GM23338 (cell line): ENCODE data around the gene PLIN4. TPM values are rescaled to one million over a fixed set of nuclear protein-coding genes. Genes with fewer than 3 reads are reported as not detected.

ENCODE experiments used
- ATAC-seq: fragments of 200-7000 bp; cut with Tn5 transposase; 3 replicates; pipeline ENCODE4 v1.9.1; 2020
- DNase-seq: peaks from one replicate; pipeline ENCODE4 v3.0.0-alpha.2; 2015; ENCODE audit warnings: low spot score
- H2AFZ ChIP-seq: fragments of 200-600 bp; sonication (generic); 2 replicates; pipeline ENCODE4 v1.8.0; 2016; ENCODE audit warnings: antibody characterized with exemption, mild to moderate bottlenecking, moderate library complexity
- H3F3A ChIP-seq: fragments of 200-600 bp; sonication (generic); replicated peaks from 2 replicates; pipeline ENCODE4 v1.8.0; 2017; ENCODE audit warnings: antibody characterized with exemption, mixed run types, low read depth
- H3K27ac ChIP-seq: fragments of 200-600 bp; sonication (generic); 2 replicates; pipeline ENCODE4 v1.6.1; 2016; ENCODE audit warnings: low read depth
- H3K27me3 ChIP-seq: fragments of 200-600 bp; sonication (generic); 2 replicates; pipeline ENCODE4 v1.8.0; 2016; ENCODE audit warnings: mild to moderate bottlenecking, mixed run types, moderate library complexity; ENCODE audit not compliant: insufficient read depth
- H3K36me3 ChIP-seq: fragments of 200-600 bp; sonication (generic); 2 replicates; pipeline ENCODE4 v1.8.0; 2016; ENCODE audit warnings: mild to moderate bottlenecking; ENCODE audit not compliant: insufficient read depth
- H3K4me1 ChIP-seq: fragments of 200-600 bp; sonication (generic); 2 replicates; pipeline ENCODE4 v1.8.0; 2016; ENCODE audit warnings: mild to moderate bottlenecking, moderate library complexity; ENCODE audit not compliant: insufficient read depth
- H3K4me2 ChIP-seq: fragments of 200-600 bp; sonication (generic); 2 replicates; pipeline ENCODE4 v1.7.1; 2017; ENCODE audit warnings: mixed run types
- H3K4me3 ChIP-seq: fragments of 200-600 bp; sonication (generic); 2 replicates; pipeline ENCODE4 v1.6.1; 2016; ENCODE audit warnings: mixed run types
- H3K79me2 ChIP-seq: fragments of 200-600 bp; sonication (generic); replicated peaks from 2 replicates; pipeline ENCODE4 v1.8.0; 2017; ENCODE audit warnings: mild to moderate bottlenecking; ENCODE audit not compliant: insufficient read depth
- H3K9me2 ChIP-seq: fragments of 200-600 bp; sonication (generic); 2 replicates; pipeline ENCODE4 v1.8.0; 2017; ENCODE audit not compliant: insufficient read depth
- H4K20me1 ChIP-seq: fragments of 200-600 bp; sonication (generic); replicated peaks from 2 replicates; pipeline ENCODE4 v1.8.0; 2017; ENCODE audit warnings: mild to moderate bottlenecking; ENCODE audit not compliant: insufficient read depth
- H3K27ac Mint-ChIP-seq: 2 replicates; pipeline ENCODE4 v1.8.0; 2020; ENCODE audit warnings: inconsistent platforms, mild to moderate bottlenecking, moderate library complexity, mixed read lengths
- H3K27me3 Mint-ChIP-seq: 3 replicates; pipeline ENCODE4 v1.8.0; 2022; ENCODE audit warnings: low read depth, mild to moderate bottlenecking, moderate library complexity, mixed read lengths, inconsistent platforms; ENCODE audit not compliant: insufficient read depth, poor library complexity
- H3K36me3 Mint-ChIP-seq: 3 replicates; pipeline ENCODE4 v1.8.0; 2021; ENCODE audit warnings: low read depth, mild to moderate bottlenecking, inconsistent platforms, moderate library complexity, mixed read lengths
- H3K4me1 Mint-ChIP-seq: 3 replicates; pipeline ENCODE4 v1.8.0; 2020; ENCODE audit warnings: mild to moderate bottlenecking, inconsistent platforms, mixed read lengths
- H3K4me3 Mint-ChIP-seq: 3 replicates; pipeline ENCODE4 v1.8.0; 2021; ENCODE audit warnings: moderate library complexity, mild to moderate bottlenecking, inconsistent platforms, mixed read lengths
- H3K9me3 Mint-ChIP-seq: 3 replicates; pipeline ENCODE4 v1.8.0; 2020; ENCODE audit warnings: moderate library complexity, mild to moderate bottlenecking, inconsistent platforms, mixed read lengths
- CTCF ChIP-seq, 2 experiments: fragments of 200-600 bp in 1 of 2; sonication (generic) in 1 of 2; conservative IDR thresholded peaks; 2 replicates each; pipeline versions ENCODE4 v1.5.1 to v1.6.1; 2016 to 2017; ENCODE audit warnings: antibody characterized with exemption in 2 of 2, low read depth in 2 of 2, mild to moderate bottlenecking in 2 of 2, moderate library complexity in 1 of 2
- EZH2phosphoT487 ChIP-seq: fragments of 200-600 bp; sonication (generic); IDR thresholded peaks from one replicate; pipeline ENCODE4 v1.8.1; 2018; ENCODE audit warnings: antibody characterized with exemption; ENCODE audit not compliant: unreplicated experiment
- NANOG ChIP-seq: IDR thresholded peaks from 2 replicates; pipeline ENCODE4 v1.6.1; 2016; ENCODE audit warnings: antibody characterized with exemption, borderline replicate concordance
- ZNF114 ChIP-seq: fragments of 250-450 bp; sonication (Bioruptor Pico); IDR thresholded peaks from 2 replicates; pipeline ENCODE4 v1.5.0; 2020; ENCODE audit warnings: mild to moderate bottlenecking, moderate library complexity
- polyA plus RNA-seq: library from polyadenylated mRNA; unstranded; fragments of >200 nt; fragmentation: Nextera tagmentation; extraction: Ambion mirVana; gene quantifications from 2 replicates; pipeline ENCODE4 v1.2.1, GENCODE V29; 2016
- total RNA-seq: library from RNA; depleted of rRNA; stranded (reverse); fragments of >200 nt; shearing (Covaris generic); gene quantifications from 2 replicates; pipeline ENCODE4 v1.2.3, GENCODE V29; 2014
- TF ChIP-seq, protein P1 (sequence below): fragments of 250-450 bp; sonication (Bioruptor Pico); IDR thresholded peaks from 2 replicates; pipeline ENCODE4 v1.5.0; 2020; ENCODE audit warnings: mild to moderate bottlenecking, moderate library complexity

The PLIN4 gene
- total and polyA plus RNA-seq, 2 experiments from 2014 or later: 0.19 to 0.59 TPM

- TF ChIP-seq, protein P1, sequence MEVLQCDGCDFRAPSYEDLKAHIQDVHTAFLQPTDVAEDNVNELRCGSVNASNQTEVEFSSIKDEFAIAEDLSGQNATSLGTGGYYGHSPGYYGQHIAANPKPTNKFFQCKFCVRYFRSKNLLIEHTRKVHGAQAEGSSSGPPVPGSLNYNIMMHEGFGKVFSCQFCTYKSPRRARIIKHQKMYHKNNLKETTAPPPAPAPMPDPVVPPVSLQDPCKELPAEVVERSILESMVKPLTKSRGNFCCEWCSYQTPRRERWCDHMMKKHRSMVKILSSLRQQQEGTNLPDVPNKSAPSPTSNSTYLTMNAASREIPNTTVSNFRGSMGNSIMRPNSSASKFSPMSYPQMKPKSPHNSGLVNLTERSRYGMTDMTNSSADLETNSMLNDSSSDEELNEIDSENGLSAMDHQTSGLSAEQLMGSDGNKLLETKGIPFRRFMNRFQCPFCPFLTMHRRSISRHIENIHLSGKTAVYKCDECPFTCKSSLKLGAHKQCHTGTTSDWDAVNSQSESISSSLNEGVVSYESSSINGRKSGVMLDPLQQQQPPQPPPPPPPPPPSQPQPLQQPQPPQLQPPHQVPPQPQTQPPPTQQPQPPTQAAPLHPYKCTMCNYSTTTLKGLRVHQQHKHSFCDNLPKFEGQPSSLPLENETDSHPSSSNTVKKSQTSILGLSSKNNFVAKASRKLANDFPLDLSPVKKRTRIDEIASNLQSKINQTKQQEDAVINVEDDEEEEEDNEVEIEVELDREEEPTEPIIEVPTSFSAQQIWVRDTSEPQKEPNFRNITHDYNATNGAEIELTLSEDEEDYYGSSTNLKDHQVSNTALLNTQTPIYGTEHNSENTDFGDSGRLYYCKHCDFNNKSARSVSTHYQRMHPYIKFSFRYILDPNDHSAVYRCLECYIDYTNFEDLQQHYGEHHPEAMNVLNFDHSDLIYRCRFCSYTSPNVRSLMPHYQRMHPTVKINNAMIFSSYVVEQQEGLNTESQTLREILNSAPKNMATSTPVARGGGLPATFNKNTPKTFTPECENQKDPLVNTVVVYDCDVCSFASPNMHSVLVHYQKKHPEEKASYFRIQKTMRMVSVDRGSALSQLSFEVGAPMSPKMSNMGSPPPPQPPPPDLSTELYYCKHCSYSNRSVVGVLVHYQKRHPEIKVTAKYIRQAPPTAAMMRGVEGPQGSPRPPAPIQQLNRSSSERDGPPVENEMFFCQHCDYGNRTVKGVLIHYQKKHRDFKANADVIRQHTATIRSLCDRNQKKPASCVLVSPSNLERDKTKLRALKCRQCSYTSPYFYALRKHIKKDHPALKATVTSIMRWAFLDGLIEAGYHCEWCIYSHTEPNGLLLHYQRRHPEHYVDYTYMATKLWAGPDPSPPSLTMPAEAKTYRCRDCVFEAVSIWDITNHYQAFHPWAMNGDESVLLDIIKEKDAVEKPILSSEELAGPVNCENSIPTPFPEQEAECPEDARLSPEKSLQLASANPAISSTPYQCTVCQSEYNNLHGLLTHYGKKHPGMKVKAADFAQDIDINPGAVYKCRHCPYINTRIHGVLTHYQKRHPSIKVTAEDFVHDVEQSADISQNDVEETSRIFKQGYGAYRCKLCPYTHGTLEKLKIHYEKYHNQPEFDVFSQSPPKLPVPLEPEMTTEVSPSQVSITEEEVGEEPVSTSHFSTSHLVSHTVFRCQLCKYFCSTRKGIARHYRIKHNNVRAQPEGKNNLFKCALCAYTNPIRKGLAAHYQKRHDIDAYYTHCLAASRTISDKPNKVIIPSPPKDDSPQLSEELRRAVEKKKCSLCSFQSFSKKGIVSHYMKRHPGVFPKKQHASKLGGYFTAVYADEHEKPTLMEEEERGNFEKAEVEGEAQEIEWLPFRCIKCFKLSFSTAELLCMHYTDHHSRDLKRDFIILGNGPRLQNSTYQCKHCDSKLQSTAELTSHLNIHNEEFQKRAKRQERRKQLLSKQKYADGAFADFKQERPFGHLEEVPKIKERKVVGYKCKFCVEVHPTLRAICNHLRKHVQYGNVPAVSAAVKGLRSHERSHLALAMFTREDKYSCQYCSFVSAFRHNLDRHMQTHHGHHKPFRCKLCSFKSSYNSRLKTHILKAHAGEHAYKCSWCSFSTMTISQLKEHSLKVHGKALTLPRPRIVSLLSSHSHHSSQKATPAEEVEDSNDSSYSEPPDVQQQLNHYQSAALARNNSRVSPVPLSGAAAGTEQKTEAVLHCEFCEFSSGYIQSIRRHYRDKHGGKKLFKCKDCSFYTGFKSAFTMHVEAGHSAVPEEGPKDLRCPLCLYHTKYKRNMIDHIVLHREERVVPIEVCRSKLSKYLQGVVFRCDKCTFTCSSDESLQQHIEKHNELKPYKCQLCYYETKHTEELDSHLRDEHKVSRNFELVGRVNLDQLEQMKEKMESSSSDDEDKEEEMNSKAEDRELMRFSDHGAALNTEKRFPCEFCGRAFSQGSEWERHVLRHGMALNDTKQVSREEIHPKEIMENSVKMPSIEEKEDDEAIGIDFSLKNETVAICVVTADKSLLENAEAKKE (CRISPR knock-in tag): no peak
- TF ChIP-seq EZH2phosphoT487 (no peak), NANOG (no peak), ZNF114 (no peak)
Observed at GRCh38 chr19:4511300-4512054, 6.8 kb downstream of the PLIN4 start (continued).

DNA sequence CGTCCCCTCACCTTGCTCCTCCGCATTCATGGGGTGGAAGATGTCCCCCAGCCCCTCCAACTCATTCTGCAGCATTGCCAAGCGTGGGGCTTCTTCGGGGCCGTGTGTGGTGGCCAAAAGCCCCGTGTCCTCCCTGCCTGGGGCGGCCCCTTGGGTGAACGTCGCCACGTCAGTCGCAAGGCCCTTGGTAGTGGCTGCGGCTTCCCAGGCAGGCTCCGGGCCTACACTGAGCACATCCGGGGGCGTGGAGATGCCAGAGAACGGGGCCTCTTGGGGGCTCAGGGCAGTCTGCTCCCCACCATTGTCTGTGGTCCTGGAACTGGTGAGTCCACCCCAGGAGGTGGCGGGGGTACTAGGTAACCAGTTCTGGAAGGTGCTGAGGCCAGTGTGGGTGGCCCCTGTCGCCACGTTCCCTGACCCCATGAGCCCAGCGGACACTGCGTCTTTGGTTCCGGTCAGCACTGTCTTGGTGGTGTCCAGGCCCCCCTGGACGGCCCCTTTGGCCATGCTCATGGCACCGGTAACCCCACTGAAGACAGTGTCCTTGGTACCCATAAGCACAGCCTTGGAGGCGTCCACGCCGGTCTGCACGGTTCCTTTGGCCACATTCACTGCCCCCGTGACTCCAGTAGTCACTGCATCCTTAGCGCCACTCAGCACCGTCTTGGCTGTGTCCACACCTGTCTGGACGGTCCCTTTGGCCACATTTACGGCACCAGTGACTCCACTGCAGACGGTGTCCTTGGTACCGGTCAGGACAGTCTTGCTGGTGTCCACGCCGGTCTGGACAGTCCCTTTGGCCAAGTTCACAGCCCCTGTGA is 7.6 kb downstream of the PLIN4 start:
- H3K36me3 ChIP-seq: no peaks in the 10 kb centered on the region
- H3K79me2 ChIP-seq: no peaks in the 10 kb centered on the region
- H3K4me2 ChIP-seq: no peak overlapping the region
- H4K20me1 ChIP-seq: no peaks in the 10 kb centered on the region; the same call in none of the 2 replicates
- no peak overlapping the region for H3K4me3 ChIP-seq
- Mint-ChIP-seq H3K4me3 (no peak overlapping the region), H3K4me1 (no peaks in the 10 kb centered on the region), H3K36me3 (peaks cover 5% of the 10 kb centered on the region), H3K9me3 (no peaks in the 10 kb centered on the region; the same call in 2 of the 3 replicates), H3K27ac (no peak overlapping the region), H3K27me3 (peaks cover 37% of the 10 kb centered on the region)
- no peaks in the 10 kb centered on the region for H3F3A ChIP-seq
- DNase-seq (no peak), ATAC-seq (peak; percentile 19)
- no peaks in the 10 kb centered on the region for H3K4me1 ChIP-seq
- H3K27ac ChIP-seq: no peak overlapping the region
- H3K27me3 ChIP-seq: peaks cover 45% of the 10 kb centered on the region; the same call in 1 of the 2 replicates
- H2AFZ ChIP-seq: no peak overlapping the region
- no peaks in the 10 kb centered on the region for H3K9me2 ChIP-seq
- TF ChIP-seq CTCF (conservative IDR thresholded peaks at IDR 0.05; ENCODE audit: low read depth in 2 of 2) (no peak), ZNF114 (no peak)
